22Rv1 (cell line): ENCODE measurements around the gene LRRK1.

ENCODE experiments used
- ZFX ChIP-seq: fragments of 450-650 bp; IDR thresholded peaks from 2 replicates; pipeline ENCODE4 v1.6.1; 2017; ENCODE audit warnings: antibody characterized with exemption, borderline replicate concordance
- TF ChIP-seq, protein P1 (sequence below): fragments of 450-650 bp; IDR thresholded peaks from 2 replicates; pipeline ENCODE4 v1.5.1; 2017; ENCODE audit warnings: mild to moderate bottlenecking

DNA sequence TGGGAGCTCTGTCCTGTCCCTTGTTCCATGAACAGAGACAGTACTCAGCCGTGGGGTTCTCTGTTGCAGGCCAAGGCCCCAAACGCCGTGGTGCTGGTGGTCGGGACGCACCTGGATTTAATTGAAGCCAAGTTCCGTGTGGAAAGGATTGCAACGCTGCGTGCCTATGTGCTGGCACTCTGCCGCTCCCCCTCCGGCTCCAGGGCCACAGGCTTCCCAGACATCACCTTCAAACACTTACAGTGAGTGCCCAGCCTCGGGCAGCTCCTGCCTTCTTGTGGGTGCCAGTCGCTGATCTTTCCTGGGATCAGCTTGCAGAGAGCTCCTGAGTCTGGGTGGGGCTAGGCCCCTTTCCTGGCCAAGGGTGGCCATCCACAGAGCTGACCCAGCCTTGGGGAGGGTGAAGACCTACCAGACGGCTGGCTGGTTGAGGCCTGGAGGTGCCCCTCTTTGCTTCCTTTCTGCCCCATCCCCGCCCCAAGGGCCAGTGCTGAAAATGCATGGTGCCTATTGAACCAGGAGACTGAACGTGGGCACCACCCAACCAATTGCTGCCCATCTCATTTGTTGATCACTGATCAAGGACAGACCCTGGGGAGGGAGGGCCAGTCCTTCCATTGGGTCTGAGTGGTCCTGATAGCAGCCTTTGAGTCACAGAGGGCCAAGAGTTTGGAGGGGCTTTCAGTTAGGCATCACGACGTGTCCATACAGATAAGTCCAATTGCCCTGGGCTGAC lies 106.9 kb downstream of the LRRK1 start:
- TF ChIP-seq, protein P1, sequence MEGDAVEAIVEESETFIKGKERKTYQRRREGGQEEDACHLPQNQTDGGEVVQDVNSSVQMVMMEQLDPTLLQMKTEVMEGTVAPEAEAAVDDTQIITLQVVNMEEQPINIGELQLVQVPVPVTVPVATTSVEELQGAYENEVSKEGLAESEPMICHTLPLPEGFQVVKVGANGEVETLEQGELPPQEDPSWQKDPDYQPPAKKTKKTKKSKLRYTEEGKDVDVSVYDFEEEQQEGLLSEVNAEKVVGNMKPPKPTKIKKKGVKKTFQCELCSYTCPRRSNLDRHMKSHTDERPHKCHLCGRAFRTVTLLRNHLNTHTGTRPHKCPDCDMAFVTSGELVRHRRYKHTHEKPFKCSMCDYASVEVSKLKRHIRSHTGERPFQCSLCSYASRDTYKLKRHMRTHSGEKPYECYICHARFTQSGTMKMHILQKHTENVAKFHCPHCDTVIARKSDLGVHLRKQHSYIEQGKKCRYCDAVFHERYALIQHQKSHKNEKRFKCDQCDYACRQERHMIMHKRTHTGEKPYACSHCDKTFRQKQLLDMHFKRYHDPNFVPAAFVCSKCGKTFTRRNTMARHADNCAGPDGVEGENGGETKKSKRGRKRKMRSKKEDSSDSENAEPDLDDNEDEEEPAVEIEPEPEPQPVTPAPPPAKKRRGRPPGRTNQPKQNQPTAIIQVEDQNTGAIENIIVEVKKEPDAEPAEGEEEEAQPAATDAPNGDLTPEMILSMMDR = no peak
- TF ChIP-seq ZFX = no peak
